HG03095 (cell line): ENCODE measurements around the gene WBP2.
"Not testable (repeated sequence)": the region's sequence is repeated elsewhere in the genome, so short reads cannot be mapped to it uniquely, and the experiment has no call there.

Experiments
- ATAC-seq: cut with Tn5 transposase; IDR thresholded peaks from one replicate; pipeline ENCODE4 v1.9.1; 2021; ENCODE audit warnings: moderate library complexity; ENCODE audit not compliant: unreplicated experiment

WBP2 gene

GRCh38 chr17:75889454-75889853, 34.3 kb upstream of the WBP2 start:
- ATAC-seq: no peak

GRCh38 chr17:75888484-75888883, 33.3 kb upstream of the WBP2 start:
- no peak for ATAC-seq

GRCh38 chr17:75885860-75886259, 30.7 kb upstream of the WBP2 start:
- not testable (repeated sequence) for ATAC-seq

- ATAC-seq: no peak
Observed at GRCh38 chr17:75885431-75885830, 30.3 kb upstream of the WBP2 start.

- no peak for ATAC-seq
Observed at GRCh38 chr17:75881678-75882454, 26.7 kb upstream of the WBP2 start.

GRCh38 chr17:75880266-75880665, 25.1 kb upstream of the WBP2 start:
- no peak for ATAC-seq

GRCh38 chr17:75878174-75878998, 23.3 kb upstream of the WBP2 start, which contains the start of gene TRIM47:
TRIM47 (minus strand) TSS chr17:75878581; CDS start chr17:75878548, 33 bp downstream.
- peak; percentile 9 for ATAC-seq

- peak; percentile 63 for ATAC-seq
Observed at GRCh38 chr17:75877752-75878173, 22.6 kb upstream of the WBP2 start.

- ATAC-seq: no peak
Observed at GRCh38 chr17:75876938-75877751, 22.0 kb upstream of the WBP2 start.

GRCh38 chr17:75876190-75876937, 21.2 kb upstream of the WBP2 start:
- no peak for ATAC-seq

GRCh38 chr17:75875940-75876189, 20.7 kb upstream of the WBP2 start:
- ATAC-seq: no peak

- ATAC-seq: no peak
Observed at GRCh38 chr17:75875182-75875939, 20.2 kb upstream of the WBP2 start.

- ATAC-seq: no peak
Observed at GRCh38 chr17:75874323-75875181, 19.4 kb upstream of the WBP2 start.

GRCh38 chr17:75873587-75874322, 18.6 kb upstream of the WBP2 start:
- no peak for ATAC-seq

- no peak for ATAC-seq
Observed at GRCh38 chr17:75872434-75873351, 17.6 kb upstream of the WBP2 start.

- not testable (repeated sequence) for ATAC-seq
Observed at GRCh38 chr17:75870228-75870627, 15.1 kb upstream of the WBP2 start.
